ENCODE measurements around the gene SUCLG1.

DNA sequence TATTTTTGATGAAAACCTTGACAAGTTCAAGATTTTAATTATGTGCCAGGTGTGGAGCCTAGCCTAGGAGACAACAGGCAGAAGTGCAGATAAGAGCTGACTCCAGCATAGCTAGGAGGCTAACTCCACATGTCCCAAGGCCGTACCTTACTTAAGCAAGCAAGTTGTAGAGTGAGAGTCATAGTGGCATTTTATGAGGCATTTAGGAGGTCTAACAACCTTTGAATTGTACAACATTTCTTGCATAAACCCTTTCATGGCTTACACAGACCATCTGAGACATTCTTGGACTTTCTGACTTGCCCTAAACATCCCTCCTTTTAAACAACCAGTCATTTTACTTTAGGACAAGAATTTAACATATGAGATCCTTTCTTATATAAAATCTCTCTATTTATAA is 8.3 kb upstream of the SUCLG1 start:
- TF ChIP-seq CHD1 (IDR thresholded peaks at IDR 0.05; ENCODE audit: low read depth, low read length) (no peak), MAZ (IDR thresholded peaks at IDR 0.05; ENCODE audit: borderline replicate concordance, low read depth, low read length) (no peak), CEBPB (IDR thresholded peaks at IDR 0.05; ENCODE audit: low read depth, low read length) (no peak), BHLHE40 (IDR thresholded peaks at IDR 0.05; ENCODE audit: low read depth, low read length) (no peak), MXI1 (IDR thresholded peaks at IDR 0.05; ENCODE audit: borderline replicate concordance, low read depth, low read length) (no peak), RCOR1 (IDR thresholded peaks at IDR 0.05; ENCODE audit: insufficient replicate concordance, low read length) (no peak), RFX5 (IDR thresholded peaks at IDR 0.05; ENCODE audit: low read depth, low read length) (no peak), POLR2A (IDR thresholded peaks at IDR 0.05; ENCODE audit: low read depth, low read length) (no peak)
- TF ChIP-seq, protein P1, sequence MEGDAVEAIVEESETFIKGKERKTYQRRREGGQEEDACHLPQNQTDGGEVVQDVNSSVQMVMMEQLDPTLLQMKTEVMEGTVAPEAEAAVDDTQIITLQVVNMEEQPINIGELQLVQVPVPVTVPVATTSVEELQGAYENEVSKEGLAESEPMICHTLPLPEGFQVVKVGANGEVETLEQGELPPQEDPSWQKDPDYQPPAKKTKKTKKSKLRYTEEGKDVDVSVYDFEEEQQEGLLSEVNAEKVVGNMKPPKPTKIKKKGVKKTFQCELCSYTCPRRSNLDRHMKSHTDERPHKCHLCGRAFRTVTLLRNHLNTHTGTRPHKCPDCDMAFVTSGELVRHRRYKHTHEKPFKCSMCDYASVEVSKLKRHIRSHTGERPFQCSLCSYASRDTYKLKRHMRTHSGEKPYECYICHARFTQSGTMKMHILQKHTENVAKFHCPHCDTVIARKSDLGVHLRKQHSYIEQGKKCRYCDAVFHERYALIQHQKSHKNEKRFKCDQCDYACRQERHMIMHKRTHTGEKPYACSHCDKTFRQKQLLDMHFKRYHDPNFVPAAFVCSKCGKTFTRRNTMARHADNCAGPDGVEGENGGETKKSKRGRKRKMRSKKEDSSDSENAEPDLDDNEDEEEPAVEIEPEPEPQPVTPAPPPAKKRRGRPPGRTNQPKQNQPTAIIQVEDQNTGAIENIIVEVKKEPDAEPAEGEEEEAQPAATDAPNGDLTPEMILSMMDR (conservative IDR thresholded peaks at IDR 0.05; ENCODE audit: low read depth, low read length), result no peak

Data from IMR-90 (cell line).